Measurements from ENCODE around the gene KHDRBS2. TPM values are rescaled to one million over a fixed set of nuclear protein-coding genes. Genes with fewer than 3 reads are reported as not detected.

KHDRBS2 gene
- total RNA-seq, 1 experiment from 2014 or later = not detected

DNA sequence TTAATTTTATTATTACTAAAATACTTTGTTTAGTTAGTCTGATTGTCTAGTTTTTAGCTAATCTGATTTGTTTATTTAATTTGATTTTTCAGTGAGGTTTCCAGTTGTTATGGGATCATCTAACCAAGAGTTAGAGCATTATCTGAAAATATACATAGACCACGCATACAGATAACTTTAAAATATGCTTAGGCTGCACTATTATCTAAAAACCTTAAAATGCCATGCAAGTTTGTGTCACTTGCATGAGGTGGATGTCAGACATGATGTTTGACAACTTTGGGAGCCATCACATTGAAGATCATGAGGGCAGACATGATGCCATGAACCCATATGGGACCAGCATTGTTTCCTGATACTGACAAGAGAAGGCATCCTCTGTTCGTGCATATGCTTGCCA lies 610.3 kb downstream of the KHDRBS2 start:
- CTCF ChIA-PET = no interaction called here
- Mint-ChIP-seq H3K4me3 (ENCODE audit: unreplicated experiment) (no peak overlapping the region), H3K27me3 (ENCODE audit: insufficient read depth, unreplicated experiment) (no peaks in the 10 kb centered on the region), H3K36me3 (ENCODE audit: insufficient read depth, unreplicated experiment) (no peaks in the 10 kb centered on the region), H3K9me3 (ENCODE audit: unreplicated experiment) (peaks cover 4% of the 10 kb centered on the region), H3K4me1 (ENCODE audit: insufficient read depth, unreplicated experiment) (peaks cover 4% of the 10 kb centered on the region), H3K27ac (ENCODE audit: low read depth, unreplicated experiment) (no peak overlapping the region)
- intact Hi-C loops (cut with micrococcal nuclease) = no loop called here
- BruUV-seq (replicated peaks) = no TSS peak
- no peak for TF ChIP-seq CTCF (IDR thresholded peaks at IDR 0.05; ENCODE audit: unreplicated experiment)
- POLR2A ChIA-PET = no interaction called here
- no peak for DNase-seq (ENCODE audit: unreplicated experiment)

GRCh38 chr6:61649845-61650244 lies 636.2 kb downstream of the KHDRBS2 start:
- ChIA-PET POLR2A (interaction anchor here (0.7 kb wide), 1 partner anchor 130 kb away, joined by 3 read pairs; no protein-coding TSS in a partner anchor), CTCF (interaction anchor here (0.7 kb wide), 1 partner anchor 713 kb away, joined by 4 read pairs; no protein-coding TSS in a partner anchor)
- H3K4me3 Mint-ChIP-seq (ENCODE audit: unreplicated experiment) = no peak overlapping the region
- no peaks in the 10 kb centered on the region for H3K9me3 Mint-ChIP-seq (ENCODE audit: unreplicated experiment)
- no TSS peak for BruUV-seq (replicated peaks)
- no peak overlapping the region for H3K27ac Mint-ChIP-seq (ENCODE audit: low read depth, unreplicated experiment)
- intact Hi-C loops (cut with micrococcal nuclease) = no loop called here
- no peaks in the 10 kb centered on the region for H3K27me3 Mint-ChIP-seq (ENCODE audit: insufficient read depth, unreplicated experiment)
- H3K4me1 Mint-ChIP-seq (ENCODE audit: insufficient read depth, unreplicated experiment) = peaks cover 17% of the 10 kb centered on the region
- DNase-seq (ENCODE audit: unreplicated experiment) = no peak
- H3K36me3 Mint-ChIP-seq (ENCODE audit: insufficient read depth, unreplicated experiment) = no peaks in the 10 kb centered on the region
- TF ChIP-seq CTCF (IDR thresholded peaks at IDR 0.05; ENCODE audit: unreplicated experiment) = no peak

DNA sequence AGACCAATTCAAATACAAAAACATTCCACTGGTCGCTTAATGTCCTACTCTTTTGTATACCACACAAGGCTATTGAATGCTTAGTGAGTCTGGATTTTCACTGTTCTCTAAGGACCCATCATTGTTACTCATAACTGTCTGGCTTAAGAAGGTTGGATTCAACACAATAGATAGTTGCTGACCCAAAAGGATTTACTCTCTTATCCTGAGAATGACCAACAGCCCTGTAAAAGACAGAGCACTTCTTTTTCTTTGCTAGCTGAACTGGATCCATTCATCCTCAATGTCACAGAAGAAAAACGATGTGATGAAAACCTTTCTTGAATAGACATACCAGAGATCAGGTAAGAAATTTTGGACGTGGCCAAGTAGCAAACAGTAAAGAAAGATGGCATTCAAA lies 645.6 kb downstream of the KHDRBS2 start:
- H3K27ac Mint-ChIP-seq (ENCODE audit: low read depth, unreplicated experiment) = no peak overlapping the region
- intact Hi-C loops (cut with micrococcal nuclease) = no loop called here

More for the DNA sequence above, 645.6 kb downstream of the KHDRBS2 start:
- Mint-ChIP-seq H3K4me3 (ENCODE audit: unreplicated experiment) (no peak overlapping the region), H3K4me1 (ENCODE audit: insufficient read depth, unreplicated experiment) (no peaks in the 10 kb centered on the region), H3K36me3 (ENCODE audit: insufficient read depth, unreplicated experiment) (no peaks in the 10 kb centered on the region), H3K9me3 (ENCODE audit: unreplicated experiment) (peaks cover 6% of the 10 kb centered on the region), H3K27me3 (ENCODE audit: insufficient read depth, unreplicated experiment) (no peaks in the 10 kb centered on the region)
- no peak for TF ChIP-seq CTCF (IDR thresholded peaks at IDR 0.05; ENCODE audit: unreplicated experiment)
- ChIA-PET CTCF (no interaction called here), POLR2A (no interaction called here)
- no TSS peak for BruUV-seq (replicated peaks)
- no peak for DNase-seq (ENCODE audit: unreplicated experiment)
